GM12878 (cell line): ENCODE measurements around the gene CSRP1. TPM values are rescaled to one million over a fixed set of nuclear protein-coding genes. Genes with fewer than 3 reads are reported as not detected.

Experiments used
- ATAC-seq: fragments of 200-7000 bp; cut with Tn5 transposase; 3 replicates; pipeline ENCODE4 v1.9.1; 2020; ENCODE audit warnings: mild to moderate bottlenecking, moderate library complexity
- BruUV-seq: library from RNA; stranded (reverse); fragments of 400-500 nt; replicated peaks from 2 replicates; lab custom pipeline; 2021; lab: Mats Ljungman, UMichigan
- CTCF ChIA-PET: fragments of 300-600 bp; sonication (Branson Sonifier 250); formaldehyde crosslinking; extraction: SDS; loops from one replicate; lab custom pipeline; 2021; ENCODE audit warnings: inconsistent platforms; lab: Yijun Ruan, JAX
- POLR2A ChIA-PET: fragments of 350-600 bp; formaldehyde crosslinking; extraction: SDS; loops from one replicate; lab custom pipeline; 2021; ENCODE audit warnings: inconsistent platforms; lab: Charles Lee
- RAD21 ChIA-PET: fragments of 300-600 bp; sonication (Branson Sonifier 250); formaldehyde crosslinking; loops from one replicate; lab custom pipeline; 2023; ENCODE audit warnings: antibody characterized with exemption; ENCODE audit not compliant: unreplicated experiment; lab: Charles Lee
- SMC1A ChIA-PET: fragments of 300-600 bp; sonication (Branson Sonifier 250); formaldehyde crosslinking; loops from one replicate; lab custom pipeline; 2023; ENCODE audit not compliant: unreplicated experiment, uncharacterized antibody; lab: Charles Lee
- DNase-seq: peaks from one replicate; pipeline ENCODE4 v3.0.0-alpha.2; 2011; ENCODE audit warnings: low read depth, low spot score
- FAIRE-seq: peaks from 3 replicates; lab custom pipeline; 2011; peaks lifted over from hg19 to GRCh38; lab: Jason Lieb, UNC
- H2AFZ ChIP-seq: 2 replicates; pipeline ENCODE4 v1.6.0; 2011; ENCODE audit warnings: low read depth, low read length, control low read depth; ENCODE audit not compliant: control insufficient read depth
- H3K27ac ChIP-seq: 2 replicates; pipeline ENCODE4 v1.5.1; 2011; ENCODE audit warnings: control low read depth; ENCODE audit not compliant: control insufficient read depth, insufficient read depth
- H3K27me3 ChIP-seq, 2 experiments: replicated peaks in 1 of 2; 2 replicates each; pipeline versions ENCODE4 v1.6.0 to v1.6.1; 2011; ENCODE audit warnings: low read length in 1 of 2; ENCODE audit not compliant: control insufficient read depth in 2 of 2, insufficient read depth in 2 of 2
- H3K36me3 ChIP-seq, 2 experiments: 2 replicates each; pipeline ENCODE4 v1.5.1; 2011; ENCODE audit warnings: low read length in 1 of 2; ENCODE audit not compliant: control insufficient read depth in 2 of 2, insufficient read depth in 2 of 2
- H3K4me1 ChIP-seq: 2 replicates; pipeline ENCODE4 v1.6.1; 2011; ENCODE audit warnings: mild to moderate bottlenecking, low read length, moderate library complexity, mixed read lengths; ENCODE audit not compliant: control insufficient read depth, insufficient read depth
- H3K4me2 ChIP-seq: 2 replicates; pipeline ENCODE4 v1.6.0; 2011; ENCODE audit warnings: control low read depth; ENCODE audit not compliant: control insufficient read depth, insufficient read depth
- H3K4me3 ChIP-seq: fragments of 200-600 bp; sonication (generic); 2 replicates; pipeline ENCODE4 v1.5.1; 2016
- H3K79me2 ChIP-seq: 2 replicates; pipeline ENCODE4 v1.6.0; 2011; ENCODE audit warnings: low read length; ENCODE audit not compliant: control insufficient read depth, insufficient read depth
- H3K9ac ChIP-seq: 2 replicates; pipeline ENCODE4 v1.8.0; 2011; ENCODE audit warnings: low read length, control low read depth, mixed read lengths; ENCODE audit not compliant: control insufficient read depth, insufficient read depth
- H3K9me3 ChIP-seq: replicated peaks from 3 replicates; pipeline ENCODE4 v1.5.1; 2011; ENCODE audit warnings: mild to moderate bottlenecking, low read length; ENCODE audit not compliant: control insufficient read depth, insufficient read depth
- H4K20me1 ChIP-seq: 2 replicates; pipeline ENCODE4 v1.6.0; 2011; ENCODE audit not compliant: control insufficient read depth, insufficient read depth
- BCL3 ChIP-seq: IDR thresholded peaks from 2 replicates; pipeline ENCODE4 v1.6.1; 2011; ENCODE audit warnings: borderline replicate concordance, low read depth, mild to moderate bottlenecking, moderate library complexity, low read length; ENCODE audit not compliant: insufficient read depth, poor library complexity, severe bottlenecking
- E2F8 ChIP-seq: fragments of 450-650 bp; IDR thresholded peaks from 2 replicates; pipeline ENCODE4 v1.6.1; 2018; ENCODE audit warnings: mild to moderate bottlenecking, low read depth, moderate library complexity; ENCODE audit not compliant: partially characterized antibody
- EZH2 ChIP-seq: IDR thresholded peaks from 2 replicates; pipeline ENCODE4 v1.6.1; 2012; ENCODE audit warnings: low read depth, mild to moderate bottlenecking, control low read depth, inconsistent platforms, low read length, borderline replicate concordance; ENCODE audit not compliant: control insufficient read depth
- HDAC2 ChIP-seq: fragments of 200-600 bp; sonication (generic); IDR thresholded peaks from 2 replicates; pipeline ENCODE4 v1.6.1; 2017
- IKZF2 ChIP-seq, 2 experiments: fragments of 450-650 bp; IDR thresholded peaks; 2 replicates each; pipeline ENCODE4 v1.6.1; 2017; ENCODE audit warnings: mild to moderate bottlenecking in 2 of 2, moderate library complexity in 2 of 2
- NFIC ChIP-seq: IDR thresholded peaks from 2 replicates; pipeline ENCODE4 v1.6.1; 2012; ENCODE audit warnings: low read depth, mild to moderate bottlenecking, inconsistent platforms, low read length, moderate library complexity
- POU2F2 ChIP-seq: IDR thresholded peaks from 3 replicates; pipeline ENCODE4 v1.6.1; 2011; ENCODE audit warnings: low read depth, mild to moderate bottlenecking, low read length, borderline replicate concordance
- USF2 ChIP-seq: IDR thresholded peaks from 2 replicates; pipeline ENCODE4 v1.6.1; 2011; ENCODE audit warnings: low read depth, low read length, improper control_type of control experiment, borderline replicate concordance
- ZNF217 ChIP-seq: fragments of 450-650 bp; IDR thresholded peaks from 2 replicates; pipeline ENCODE4 v1.6.1; 2017; ENCODE audit warnings: antibody characterized with exemption, mild to moderate bottlenecking
- WGBS: methylation state at CpG from one replicate; pipeline ENCODE4 v1.1.6; 2016; ENCODE audit warnings: low lambda C conversion rate; ENCODE audit not compliant: insufficient replicate concordance, insufficient coverage; ENCODE audit errors: missing lambda C conversion rate; 5-methylcytosine and 5-hydroxymethylcytosine counted together
- in situ Hi-C: fragments of 300-500 bp; cut with MboI; formaldehyde crosslinking; loops from 9 replicates; pipeline ENCODE4 v1.14.3; 2018; ENCODE audit warnings: mixed read lengths
- intact Hi-C: fragments of 100-400 bp; cut with micrococcal nuclease; formaldehyde crosslinking; loops from one replicate; pipeline ENCODE4 v1.14.2; 2022; ENCODE audit not compliant: unreplicated experiment
- polyA plus RNA-seq, 11 experiments: library from polyadenylated mRNA; depleted of rRNA in 4 of 11; unstranded in 6 of 11; stranded (reverse) in 5 of 11; fragments of >200 nt; fragmentation: Nextera tagmentation in 4 of 11; fragmentation: Illumina TruSeq in 1 of 11; extraction: Ambion mirVana in 4 of 11; extraction: Trizol in 1 of 11; gene quantifications; 1 replicate in 1 of 11; 2 replicates in 10 of 11; pipeline versions ENCODE4 v1.2.1 to v1.2.3, GENCODE V29; 2011 to 2016; ENCODE audit warnings: inconsistent platforms in 2 of 11, missing spikeins in 2 of 11, low read depth in 1 of 11
- total RNA-seq, 4 experiments: library from RNA; depleted of rRNA in 3 of 4; stranded (reverse); fragments of >200 nt in 3 of 4; fragmentation: Illumina TruSeq in 1 of 4; extraction: Trizol in 1 of 4; gene quantifications; 2 replicates each; pipeline versions ENCODE4 v1.2.1 to v1.2.3, GENCODE V29; 2013 to 2021

Gene CSRP1
- total and polyA plus RNA-seq, 10 of the 15 experiments (the other 5 are each of a cell fraction or from before 2014, with no cell fraction given), result 23.4 to 99.2 (median 80.7) TPM

GRCh38 chr1:201510734-201511133 is 3.8 kb upstream of the CSRP1 start (continued):
- TF ChIP-seq BCL3 (no peak), POU2F2 (peak; percentile 45; the same call in 1 of the 3 replicates), ZNF217 (peak; percentile 41; the same call in 1 of the 2 replicates), HDAC2 (no peak)

GRCh38 chr1:201509601-201510374 is 2.9 kb upstream of the CSRP1 start:
- no peak overlapping the region for H2AFZ ChIP-seq
- RAD21 ChIA-PET, result interaction anchor here (0.6 to 15.3 kb wide), 4 partner anchors 10 to 82 kb away, joined by 3 to 505 read pairs (median 75); no protein-coding TSS in a partner anchor
- intact Hi-C loops (loop anchor here (10.0 kb wide), 1 partner anchor 255 kb away; no protein-coding TSS in a partner anchor), in situ Hi-C loops (loop anchor here (5.0 kb wide), 1 partner anchor 62 kb away; no protein-coding TSS in a partner anchor)
- WGBS, result 100% methylated on average over 2 of the region's 2 CpGs
- SMC1A ChIA-PET, result interaction anchor here (1.1 to 18.7 kb wide), 6 partner anchors 9 to 117 kb away, joined by 3 to 514 read pairs (median 30); no protein-coding TSS in a partner anchor
- no peaks in the 10 kb centered on the region for H3K36me3 ChIP-seq
- ATAC-seq (no peak), FAIRE-seq (no peak), DNase-seq (no peak)
- H3K27me3 ChIP-seq, result no peaks in the 10 kb centered on the region
- no TSS peak for BruUV-seq
- TF ChIP-seq IKZF2 (IDR thresholded peaks at IDR 0.05) (no peak), EZH2 (no peak), E2F8 (no peak), ZNF217 (no peak), USF2 (no peak), NFIC (no peak)
- H3K27ac ChIP-seq, result no peak overlapping the region
- no peak overlapping the region for H3K9ac ChIP-seq
- POLR2A ChIA-PET, result interaction anchor here (0.6 to 5.0 kb wide), 4 partner anchors 28 to 72 kb away, joined by 3 to 68 read pairs (median 18); no protein-coding TSS in a partner anchor
- no peaks in the 10 kb centered on the region for H3K9me3 ChIP-seq
- no peaks in the 10 kb centered on the region for H4K20me1 ChIP-seq
- H3K79me2 ChIP-seq, result peaks cover 25% of the 10 kb centered on the region
- no peak overlapping the region for H3K4me2 ChIP-seq
- H3K4me3 ChIP-seq, result no peak overlapping the region
- peaks cover 49% of the 10 kb centered on the region for H3K4me1 ChIP-seq
- CTCF ChIA-PET, result interaction anchor here (0.9 to 11.2 kb wide), 8 partner anchors 11 to 256 kb away, joined by 3 to 814 read pairs (median 28); no protein-coding TSS in a partner anchor
